ENCODE results near the gene P2RY11.

DNA sequence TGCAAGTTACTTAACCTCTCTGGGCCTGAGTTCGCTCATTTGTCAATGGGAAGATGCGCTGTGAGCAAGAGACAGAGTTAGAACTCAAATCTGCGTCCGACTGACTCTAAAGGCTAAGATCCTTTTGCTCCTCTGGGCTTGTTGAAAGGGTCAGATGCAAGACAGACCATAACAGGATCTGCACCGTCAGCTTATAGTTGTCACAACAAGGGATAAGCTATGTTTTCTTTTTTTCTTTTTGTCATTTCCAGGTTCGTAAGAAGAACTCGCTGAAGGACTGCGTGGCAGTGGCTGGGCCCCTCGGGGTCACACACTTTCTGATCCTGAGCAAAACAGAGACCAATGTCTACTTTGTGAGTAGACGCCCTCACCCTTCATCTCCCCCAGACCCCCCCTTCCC, 4.2 kb upstream of the P2RY11 start:
- TF ChIP-seq, protein P1, sequence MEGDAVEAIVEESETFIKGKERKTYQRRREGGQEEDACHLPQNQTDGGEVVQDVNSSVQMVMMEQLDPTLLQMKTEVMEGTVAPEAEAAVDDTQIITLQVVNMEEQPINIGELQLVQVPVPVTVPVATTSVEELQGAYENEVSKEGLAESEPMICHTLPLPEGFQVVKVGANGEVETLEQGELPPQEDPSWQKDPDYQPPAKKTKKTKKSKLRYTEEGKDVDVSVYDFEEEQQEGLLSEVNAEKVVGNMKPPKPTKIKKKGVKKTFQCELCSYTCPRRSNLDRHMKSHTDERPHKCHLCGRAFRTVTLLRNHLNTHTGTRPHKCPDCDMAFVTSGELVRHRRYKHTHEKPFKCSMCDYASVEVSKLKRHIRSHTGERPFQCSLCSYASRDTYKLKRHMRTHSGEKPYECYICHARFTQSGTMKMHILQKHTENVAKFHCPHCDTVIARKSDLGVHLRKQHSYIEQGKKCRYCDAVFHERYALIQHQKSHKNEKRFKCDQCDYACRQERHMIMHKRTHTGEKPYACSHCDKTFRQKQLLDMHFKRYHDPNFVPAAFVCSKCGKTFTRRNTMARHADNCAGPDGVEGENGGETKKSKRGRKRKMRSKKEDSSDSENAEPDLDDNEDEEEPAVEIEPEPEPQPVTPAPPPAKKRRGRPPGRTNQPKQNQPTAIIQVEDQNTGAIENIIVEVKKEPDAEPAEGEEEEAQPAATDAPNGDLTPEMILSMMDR (IDR thresholded peaks at IDR 0.05) = no peak
- no peak for TF ChIP-seq POLR2AphosphoS5 (IDR thresholded peaks at IDR 0.05)
- no peak for TF ChIP-seq POLR2A (IDR thresholded peaks at IDR 0.05)
